ENCODE measurements around the gene PRIMPOL.

The PRIMPOL gene

GRCh38 chr4:184693056-184693455 is 43.5 kb downstream of the PRIMPOL start:
- TF ChIP-seq, protein P1, sequence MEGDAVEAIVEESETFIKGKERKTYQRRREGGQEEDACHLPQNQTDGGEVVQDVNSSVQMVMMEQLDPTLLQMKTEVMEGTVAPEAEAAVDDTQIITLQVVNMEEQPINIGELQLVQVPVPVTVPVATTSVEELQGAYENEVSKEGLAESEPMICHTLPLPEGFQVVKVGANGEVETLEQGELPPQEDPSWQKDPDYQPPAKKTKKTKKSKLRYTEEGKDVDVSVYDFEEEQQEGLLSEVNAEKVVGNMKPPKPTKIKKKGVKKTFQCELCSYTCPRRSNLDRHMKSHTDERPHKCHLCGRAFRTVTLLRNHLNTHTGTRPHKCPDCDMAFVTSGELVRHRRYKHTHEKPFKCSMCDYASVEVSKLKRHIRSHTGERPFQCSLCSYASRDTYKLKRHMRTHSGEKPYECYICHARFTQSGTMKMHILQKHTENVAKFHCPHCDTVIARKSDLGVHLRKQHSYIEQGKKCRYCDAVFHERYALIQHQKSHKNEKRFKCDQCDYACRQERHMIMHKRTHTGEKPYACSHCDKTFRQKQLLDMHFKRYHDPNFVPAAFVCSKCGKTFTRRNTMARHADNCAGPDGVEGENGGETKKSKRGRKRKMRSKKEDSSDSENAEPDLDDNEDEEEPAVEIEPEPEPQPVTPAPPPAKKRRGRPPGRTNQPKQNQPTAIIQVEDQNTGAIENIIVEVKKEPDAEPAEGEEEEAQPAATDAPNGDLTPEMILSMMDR (IDR thresholded peaks at IDR 0.05; ENCODE audit: control insufficient read depth, insufficient read depth, low read depth, low read length, missing control alignments): no peak
- DNase-seq (ENCODE audit: low read depth): no peak
- no peak overlapping the region for H3K4me3 ChIP-seq (ENCODE audit: control insufficient read depth, low read depth, low read length)

GRCh38 chr4:184694412-184694956 is 44.9 kb downstream of the PRIMPOL start:
- H3K4me3 ChIP-seq (ENCODE audit: control insufficient read depth, low read depth, low read length): no peak overlapping the region
- no peak for DNase-seq (ENCODE audit: low read depth)
- TF ChIP-seq, protein P1 (IDR thresholded peaks at IDR 0.05; ENCODE audit: control insufficient read depth, insufficient read depth, low read depth, low read length, missing control alignments): no peak

DNA sequence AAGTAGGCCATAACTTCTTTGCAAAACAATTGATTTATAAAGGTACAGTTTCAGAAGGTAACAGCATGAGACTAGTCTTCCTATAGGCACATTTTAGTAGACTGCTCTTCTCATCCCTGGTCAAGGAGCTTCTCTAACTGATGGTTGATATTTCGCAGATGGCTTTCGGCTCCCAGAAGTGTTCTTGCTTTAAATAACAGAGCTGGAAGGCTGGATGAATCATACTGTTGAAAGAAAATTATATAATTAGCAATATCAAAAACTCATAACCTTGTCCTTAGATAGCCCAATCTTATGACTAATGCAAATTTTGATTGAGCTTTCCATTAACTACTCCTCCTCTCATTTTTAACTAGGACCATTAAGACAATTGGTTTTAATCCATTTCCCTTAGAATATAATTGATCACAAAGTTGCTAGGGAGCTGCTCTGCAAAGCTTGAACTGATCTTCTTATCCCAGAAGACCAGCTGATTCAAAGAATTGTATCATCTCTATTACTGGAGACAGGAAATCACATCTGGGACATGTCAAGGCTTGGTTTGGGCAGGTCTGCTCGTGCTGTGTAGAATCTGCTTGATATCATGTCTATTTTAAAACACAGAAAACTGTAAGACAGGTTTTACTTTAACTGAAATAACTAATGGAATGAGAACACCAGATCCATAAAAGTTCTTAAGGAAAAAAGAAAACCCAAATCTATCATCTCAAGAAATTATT is 45.8 kb downstream of the PRIMPOL start:
- H3K4me3 ChIP-seq (ENCODE audit: control insufficient read depth, low read depth, low read length): no peak overlapping the region
- no peak for DNase-seq (ENCODE audit: low read depth)
- TF ChIP-seq, protein P1 (IDR thresholded peaks at IDR 0.05; ENCODE audit: control insufficient read depth, insufficient read depth, low read depth, low read length, missing control alignments): no peak

DNA sequence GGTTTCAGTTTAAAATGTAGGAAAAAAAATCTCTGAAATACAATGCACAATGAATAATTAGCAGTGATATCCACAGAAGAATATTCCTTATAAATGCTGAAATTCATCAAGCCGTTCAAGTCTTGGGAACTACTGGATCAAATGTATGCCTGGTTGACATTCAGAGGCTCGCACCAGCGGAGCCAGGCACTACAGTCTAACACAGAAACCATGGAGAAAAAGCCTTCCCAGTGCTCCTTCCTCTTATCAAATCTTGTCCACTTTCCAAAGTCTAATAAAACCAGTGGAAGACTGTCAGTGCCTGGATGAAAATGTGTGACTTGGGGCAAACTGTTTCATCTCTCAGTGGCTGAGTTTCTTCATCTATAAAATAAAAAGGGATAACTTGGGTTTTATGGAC is 48.4 kb downstream of the PRIMPOL start:
- H3K4me3 ChIP-seq (ENCODE audit: control insufficient read depth, low read depth, low read length): no peak overlapping the region
- TF ChIP-seq, protein P1 (IDR thresholded peaks at IDR 0.05; ENCODE audit: control insufficient read depth, insufficient read depth, low read depth, low read length, missing control alignments): no peak
- no peak for DNase-seq (ENCODE audit: low read depth)

GRCh38 chr4:184699941-184700340 is 50.4 kb downstream of the PRIMPOL start:
- no peak overlapping the region for H3K4me3 ChIP-seq (ENCODE audit: control insufficient read depth, low read depth, low read length)
- TF ChIP-seq, protein P1 (IDR thresholded peaks at IDR 0.05; ENCODE audit: control insufficient read depth, insufficient read depth, low read depth, low read length, missing control alignments): no peak
- no peak for DNase-seq (ENCODE audit: low read depth)

DNA sequence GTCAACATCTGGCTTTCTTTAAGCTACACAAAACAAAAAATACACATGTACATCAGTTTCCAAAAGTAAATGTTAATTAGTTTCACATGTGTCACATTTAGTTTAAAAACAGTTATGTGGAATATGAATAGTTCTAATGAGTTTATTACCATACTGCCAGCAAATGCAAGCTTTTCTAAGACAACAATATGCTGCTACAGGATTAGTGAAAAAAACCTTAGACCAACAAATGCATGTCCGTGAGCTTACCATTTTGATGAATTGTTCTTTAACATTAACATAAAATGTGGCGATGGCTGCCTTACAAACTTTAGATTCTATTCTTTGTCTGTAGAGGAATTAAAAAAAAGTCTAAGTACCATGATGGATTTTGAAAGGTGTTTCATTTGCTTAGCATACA is 52.6 kb downstream of the PRIMPOL start:
- no peak for DNase-seq (ENCODE audit: low read depth)
- no peak overlapping the region for H3K4me3 ChIP-seq (ENCODE audit: control insufficient read depth, low read depth, low read length)
- TF ChIP-seq, protein P1 (IDR thresholded peaks at IDR 0.05; ENCODE audit: control insufficient read depth, insufficient read depth, low read depth, low read length, missing control alignments): no peak

Data from AG09309 (cell line).